22Rv1 (cell line): ENCODE results near the gene SYNDIG1.

Experiments
- CTCF ChIP-seq: fragments of 450-650 bp; IDR thresholded peaks from 2 replicates; pipeline ENCODE4 v1.5.1; 2017; ENCODE audit warnings: mild to moderate bottlenecking
- ZFX ChIP-seq: fragments of 450-650 bp; IDR thresholded peaks from 2 replicates; pipeline ENCODE4 v1.6.1; 2017; ENCODE audit warnings: antibody characterized with exemption, borderline replicate concordance

DNA sequence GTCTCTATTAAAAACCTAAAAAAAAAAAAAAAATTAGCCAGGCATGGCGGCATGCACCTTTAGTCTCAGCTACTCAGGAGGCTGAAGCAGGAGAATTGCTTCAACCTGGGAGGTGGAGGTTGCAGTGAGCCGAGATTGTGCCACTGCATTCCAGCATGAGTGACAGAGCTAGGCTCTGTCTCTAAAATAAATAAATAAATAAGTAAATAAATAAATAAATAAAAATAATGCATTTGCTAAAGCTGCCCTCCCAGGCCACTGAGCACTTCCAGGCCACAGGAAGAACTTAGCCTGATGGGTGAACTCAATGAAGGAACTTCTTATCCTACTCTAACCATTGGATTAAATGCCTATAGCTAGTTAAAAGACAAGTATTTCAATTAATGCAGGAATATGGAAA, 104.9 kb downstream of the SYNDIG1 start:
- TF ChIP-seq CTCF = no peak
- no peak for TF ChIP-seq ZFX
